Measurements from ENCODE around the gene BPNT1.
A peak's percentile ranks its signal among the peaks of the same experiment; 100 is the strongest.

Gene BPNT1

DNA sequence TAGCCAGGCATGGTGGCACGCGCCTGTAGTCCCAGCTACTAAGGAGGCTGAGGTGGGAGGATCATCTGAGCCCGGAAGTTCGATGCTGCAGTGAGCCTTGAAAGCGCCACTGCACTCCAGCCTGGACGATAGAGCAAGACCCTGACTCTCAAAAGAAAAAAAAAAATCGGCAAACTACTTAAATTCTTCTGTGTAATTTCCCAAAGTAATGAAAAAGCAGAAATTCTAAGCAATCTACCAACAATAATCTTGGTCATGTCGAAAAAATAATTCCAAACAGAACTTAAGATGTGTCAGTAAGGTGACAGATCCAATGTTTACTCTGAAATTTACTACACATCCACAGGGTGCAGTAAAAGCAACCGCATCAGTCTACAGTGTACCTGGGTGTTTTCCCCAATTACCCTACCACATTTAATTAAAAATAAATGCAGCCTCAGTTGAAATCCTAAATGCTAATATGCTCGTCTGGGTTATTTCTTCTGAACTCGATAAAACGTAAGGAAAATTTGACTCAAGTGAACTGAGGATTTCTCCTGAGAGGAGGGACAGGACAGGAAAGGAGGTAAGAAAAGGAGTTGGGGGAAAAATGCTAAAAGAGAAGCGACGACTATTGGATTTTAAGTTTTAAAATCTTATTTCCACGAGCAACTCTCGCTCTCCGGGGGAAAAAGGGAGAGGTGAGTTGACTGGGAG lies 44.1 kb downstream of the BPNT1 start:
- peak overlapping the region; percentile 56 to 83 for H3K4me3 ChIP-seq (ENCODE audit: low read depth in 1 of 2, low read length in 2 of 2)
- H3K4me1 ChIP-seq (ENCODE audit: insufficient read depth, low read length), result peaks cover 33% of the 10 kb centered on the region
- H3K27me3 ChIP-seq (ENCODE audit: insufficient read depth, low read length, poor library complexity), result no peaks in the 10 kb centered on the region
- peak; percentile 31 for ATAC-seq (ENCODE audit: insufficient read depth, low read depth)
- DNase-seq, result peak; percentile 52
- H3K9me3 ChIP-seq (ENCODE audit: insufficient read depth, low read length, severe bottlenecking), result no peaks in the 10 kb centered on the region
- H3K36me3 ChIP-seq (ENCODE audit: insufficient read depth, low read length), result peaks cover 15% of the 10 kb centered on the region
- H2AFZ ChIP-seq (ENCODE audit: low read depth, low read length), result peak overlapping the region; percentile 87
- TF ChIP-seq EZH2 (IDR thresholded peaks at IDR 0.05; ENCODE audit: borderline replicate concordance, low read depth, low read length, severe bottlenecking) (no peak), CTCF (IDR thresholded peaks at IDR 0.05; ENCODE audit: borderline replicate concordance, extremely low read depth, low read length, poor library complexity, severe bottlenecking) (no peak)
- H3K4me2 ChIP-seq (ENCODE audit: insufficient read depth, low read length), result peak overlapping the region; percentile 69
- peaks cover 63% of the 10 kb centered on the region for H3K79me2 ChIP-seq (ENCODE audit: insufficient read depth, low read length)
- peak overlapping the region; percentile 78 for H3K27ac ChIP-seq (ENCODE audit: low read length)
- H3K9ac ChIP-seq (ENCODE audit: low read depth, low read length), result peak overlapping the region; percentile 71
- peaks cover 7% of the 10 kb centered on the region; the same call in 1 of the 2 replicates for H4K20me1 ChIP-seq (ENCODE audit: insufficient read depth, low read length)

GRCh38 chr1:220044678-220045355 lies 44.8 kb downstream of the BPNT1 start:
- TF ChIP-seq EZH2 (IDR thresholded peaks at IDR 0.05; ENCODE audit: borderline replicate concordance, low read depth, low read length, severe bottlenecking), result no peak
- TF ChIP-seq CTCF (IDR thresholded peaks at IDR 0.05; ENCODE audit: borderline replicate concordance, extremely low read depth, low read length, poor library complexity, severe bottlenecking), result no peak
- Histone ChIP-seq H3K9ac (ENCODE audit: low read depth, low read length) (peak overlapping the region; percentile 71), H3K4me1 (ENCODE audit: insufficient read depth, low read length) (peaks cover 33% of the 10 kb centered on the region), H3K4me2 (ENCODE audit: insufficient read depth, low read length) (peak overlapping the region; percentile 69), H4K20me1 (ENCODE audit: insufficient read depth, low read length) (peaks cover 7% of the 10 kb centered on the region; the same call in 1 of the 2 replicates), H3K79me2 (ENCODE audit: insufficient read depth, low read length) (peaks cover 69% of the 10 kb centered on the region), H3K9me3 (ENCODE audit: insufficient read depth, low read length, severe bottlenecking) (no peaks in the 10 kb centered on the region), H3K36me3 (ENCODE audit: insufficient read depth, low read length) (peaks cover 21% of the 10 kb centered on the region), H2AFZ (ENCODE audit: low read depth, low read length) (no peak overlapping the region; the same call in 1 of the 2 replicates), H3K4me3 (ENCODE audit: low read depth in 1 of 2, low read length in 2 of 2) (peak overlapping the region; percentile 56 to 83; a peak in 3 of 4 replicates), H3K27ac (ENCODE audit: low read length) (peak overlapping the region; percentile 45; the same call in 1 of the 2 replicates), H3K27me3 (ENCODE audit: insufficient read depth, low read length, poor library complexity) (no peaks in the 10 kb centered on the region)
- no peak for ATAC-seq (ENCODE audit: insufficient read depth, low read depth)
- no peak for DNase-seq

DNA sequence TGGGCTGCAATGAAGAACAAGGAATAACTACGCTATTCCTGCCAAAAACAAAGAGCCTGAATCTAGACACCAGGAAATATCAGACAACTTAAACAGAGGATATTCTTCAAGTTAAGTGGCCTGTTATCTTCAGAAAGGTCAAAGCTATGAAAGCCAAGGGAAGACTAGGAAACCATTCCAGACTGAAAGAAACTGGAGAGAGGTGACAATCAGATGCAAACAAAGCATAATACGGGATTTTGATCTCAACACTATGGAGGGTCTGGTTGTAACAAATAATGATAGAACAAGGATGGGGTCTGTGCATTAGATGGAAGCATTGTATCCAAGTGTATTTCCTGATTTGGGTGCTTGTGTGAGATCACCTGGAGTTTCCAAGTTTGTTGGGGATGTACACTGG lies 45.9 kb downstream of the BPNT1 start:
- peaks cover 78% of the 10 kb centered on the region for H3K79me2 ChIP-seq (ENCODE audit: insufficient read depth, low read length)
- TF ChIP-seq CTCF (IDR thresholded peaks at IDR 0.05; ENCODE audit: borderline replicate concordance, extremely low read depth, low read length, poor library complexity, severe bottlenecking) (no peak), EZH2 (IDR thresholded peaks at IDR 0.05; ENCODE audit: borderline replicate concordance, low read depth, low read length, severe bottlenecking) (no peak)

More for the DNA sequence above, 45.9 kb downstream of the BPNT1 start:
- Histone ChIP-seq H3K4me2 (ENCODE audit: insufficient read depth, low read length) (peak overlapping the region; percentile 69; the same call in 1 of the 2 replicates), H2AFZ (ENCODE audit: low read depth, low read length) (no peak overlapping the region), H3K9me3 (ENCODE audit: insufficient read depth, low read length, severe bottlenecking) (no peaks in the 10 kb centered on the region), H3K9ac (ENCODE audit: low read depth, low read length) (0 out of 2 replicates have a peak overlapping the region, but pooled peaks have one; percentile 2), H3K4me1 (ENCODE audit: insufficient read depth, low read length) (peaks cover 35% of the 10 kb centered on the region), H3K4me3 (ENCODE audit: low read depth in 1 of 2, low read length in 2 of 2) (no peak overlapping the region), H4K20me1 (ENCODE audit: insufficient read depth, low read length) (peaks cover 10% of the 10 kb centered on the region; the same call in 1 of the 2 replicates), H3K27ac (ENCODE audit: low read length) (no peak overlapping the region), H3K27me3 (ENCODE audit: insufficient read depth, low read length, poor library complexity) (no peaks in the 10 kb centered on the region), H3K36me3 (ENCODE audit: insufficient read depth, low read length) (peaks cover 29% of the 10 kb centered on the region)
- ATAC-seq (ENCODE audit: insufficient read depth, low read depth) (no peak), DNase-seq (no peak)

Data from DND-41 (cell line).